IPS-NIHi11 (cell line): Measurements from ENCODE around the gene GTF3C2.
"Not testable (repeated sequence)": the region's sequence is repeated elsewhere in the genome, so short reads cannot be mapped to it uniquely, and the experiment has no call there.

ENCODE experiments used
- DNase-seq: peaks from one replicate; pipeline ENCODE4 v3.0.0; 2012; ENCODE audit warnings: mixed read lengths, low spot score

The GTF3C2 gene

GRCh38 chr2:27370816-27371620 lies 14.5 kb upstream of the GTF3C2 start:
- DNase-seq: peak; percentile 11

DNA sequence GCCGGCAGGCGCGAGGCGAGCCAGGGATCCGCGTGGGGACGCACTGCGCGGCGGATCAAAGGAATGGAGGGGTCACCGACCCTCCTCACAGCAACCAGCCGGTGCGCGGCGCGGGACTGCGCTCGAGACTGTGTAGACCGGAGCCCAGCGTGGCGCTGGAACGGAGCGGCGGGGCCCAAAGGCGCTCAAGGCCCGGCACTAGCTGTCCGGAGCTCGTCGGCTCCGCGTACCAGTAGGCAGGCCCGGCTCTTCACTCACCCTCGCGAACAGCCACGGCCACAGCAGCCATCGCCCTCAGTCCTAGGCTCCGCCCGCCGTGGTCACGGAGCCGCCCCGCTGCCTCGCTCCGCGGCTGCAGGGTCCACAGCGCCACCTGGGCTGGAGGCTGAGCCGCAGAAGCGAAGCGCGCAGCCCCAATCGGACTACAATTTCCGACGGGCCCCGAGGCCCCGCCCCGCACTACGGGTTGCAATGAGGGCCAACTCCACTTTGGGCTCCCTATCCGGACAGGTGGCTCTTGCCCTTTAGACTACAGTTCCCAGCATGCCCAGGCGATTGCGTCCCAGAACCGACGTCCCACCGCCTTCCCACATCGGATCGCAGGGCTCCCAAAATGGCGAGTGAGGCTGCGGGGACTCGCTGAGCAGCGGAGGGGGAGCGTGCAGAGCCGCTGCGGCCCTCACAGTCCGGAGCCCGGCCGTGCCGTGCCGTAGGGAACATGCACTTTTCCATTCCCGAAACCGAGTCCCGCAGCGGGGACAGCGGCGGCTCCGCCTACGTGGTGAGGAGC lies 13.7 kb upstream of the GTF3C2 start, which contains the start of the genes EIF2B4 and SNX17:
TSS of gene EIF2B4 (minus strand) at position 313 of the 790 bp plus-strand sequence. CDS start at position 289, 24 bp downstream.
TSS of gene SNX17 (plus strand) at position 591 of the 790 bp plus-strand sequence. CDS start at position 719, 128 bp downstream.
- peak; percentile 94 for DNase-seq

DNA sequence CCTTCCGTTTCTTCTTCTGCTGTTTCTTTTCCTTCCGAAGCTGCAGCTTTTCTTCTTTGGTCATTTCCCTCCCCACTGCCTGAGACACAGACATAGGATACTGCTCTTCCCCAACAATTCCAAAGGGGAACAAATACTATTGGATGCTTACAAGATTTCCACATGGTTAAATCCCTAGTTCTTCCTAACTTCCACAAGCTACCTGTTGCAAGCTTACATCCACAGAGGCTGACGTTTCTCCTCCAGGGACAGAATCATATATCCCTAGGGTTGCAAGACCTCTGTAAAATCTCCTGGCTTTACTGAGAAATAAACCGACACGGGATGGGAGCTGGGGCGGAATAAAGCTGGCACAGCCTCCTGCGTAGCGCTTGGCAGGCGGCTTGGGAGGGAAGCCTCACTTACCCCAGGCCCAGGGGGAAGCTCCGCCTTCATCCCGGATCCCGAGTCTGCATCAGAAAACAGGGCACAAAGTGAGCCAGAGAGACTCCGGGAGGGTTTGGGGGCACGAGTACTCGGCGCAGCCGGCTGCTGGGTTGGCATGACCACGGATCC lies 13.0 kb upstream of the GTF3C2 start:
- peak; percentile 85 for DNase-seq

GRCh38 chr2:27363933-27364332 lies 7.4 kb upstream of the GTF3C2 start:
- DNase-seq: no peak

DNA sequence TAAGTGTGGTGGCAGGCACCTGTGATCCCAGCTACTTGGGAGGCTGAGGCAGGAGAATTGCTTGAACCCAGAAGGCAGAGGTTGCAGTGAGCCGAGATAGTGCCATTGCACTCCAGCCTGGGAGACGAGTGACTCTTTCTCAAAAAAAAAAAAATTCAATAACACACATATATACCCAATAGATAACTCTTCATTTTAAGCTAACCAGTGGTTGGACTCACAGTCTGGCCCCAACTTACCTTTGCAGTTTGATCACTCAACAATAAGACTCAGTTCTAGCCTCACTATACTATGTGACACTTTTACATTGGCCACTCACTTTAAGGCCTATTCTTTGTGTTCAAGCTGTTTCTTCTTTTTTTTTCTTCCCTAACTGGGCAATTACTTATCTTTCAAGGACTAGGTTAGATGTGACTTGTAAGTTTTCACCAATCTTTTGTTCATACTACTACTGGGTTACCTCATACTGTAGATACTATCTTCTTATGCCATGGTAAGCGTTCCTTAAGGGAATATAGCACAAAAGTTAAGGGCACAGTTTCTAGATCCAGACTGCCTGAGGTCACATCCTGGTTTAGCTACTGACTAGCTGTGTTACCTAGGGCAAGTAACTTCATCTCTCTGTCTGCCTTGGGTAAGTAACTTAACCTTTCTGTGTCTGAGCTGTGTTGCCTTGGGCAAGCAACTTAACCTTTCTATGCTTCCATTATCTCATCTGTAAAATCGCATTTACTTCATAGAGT lies 6.3 kb upstream of the GTF3C2 start:
- no peak for DNase-seq

DNA sequence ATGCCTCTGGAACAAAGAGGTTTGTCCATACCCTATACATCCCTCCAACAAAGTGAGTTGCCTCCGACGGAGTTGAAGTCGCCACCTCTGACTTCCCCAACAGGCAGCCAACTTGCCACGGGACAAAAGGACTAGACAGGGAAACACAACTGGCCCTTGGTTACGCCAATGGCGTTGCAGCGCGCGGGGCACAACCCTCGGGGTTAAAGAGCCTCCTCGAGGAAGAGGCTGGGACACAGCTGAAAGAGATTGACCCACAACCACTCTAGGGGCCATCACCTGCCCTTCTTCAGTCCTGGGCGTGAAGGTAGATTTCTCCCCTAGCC lies 545 bp downstream of the GTF3C2 start:
- peak; percentile 55 for DNase-seq

DNA sequence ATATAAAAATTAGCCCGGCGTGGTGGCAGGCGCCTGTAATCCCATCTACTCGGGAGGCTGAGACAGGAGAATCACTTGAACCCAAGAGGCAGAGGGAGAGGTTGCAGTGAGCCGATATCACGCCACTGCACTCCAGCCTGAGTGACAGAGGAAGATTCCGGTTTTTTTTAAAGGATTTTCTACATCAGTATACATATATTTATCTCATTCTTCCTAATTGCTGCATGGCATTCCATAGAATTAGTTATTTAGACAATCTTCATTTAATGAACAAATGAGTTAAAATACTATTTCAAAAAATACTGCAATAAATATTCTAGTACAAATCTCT lies 2.0 kb downstream of the GTF3C2 start:
- no peak for DNase-seq

DNA sequence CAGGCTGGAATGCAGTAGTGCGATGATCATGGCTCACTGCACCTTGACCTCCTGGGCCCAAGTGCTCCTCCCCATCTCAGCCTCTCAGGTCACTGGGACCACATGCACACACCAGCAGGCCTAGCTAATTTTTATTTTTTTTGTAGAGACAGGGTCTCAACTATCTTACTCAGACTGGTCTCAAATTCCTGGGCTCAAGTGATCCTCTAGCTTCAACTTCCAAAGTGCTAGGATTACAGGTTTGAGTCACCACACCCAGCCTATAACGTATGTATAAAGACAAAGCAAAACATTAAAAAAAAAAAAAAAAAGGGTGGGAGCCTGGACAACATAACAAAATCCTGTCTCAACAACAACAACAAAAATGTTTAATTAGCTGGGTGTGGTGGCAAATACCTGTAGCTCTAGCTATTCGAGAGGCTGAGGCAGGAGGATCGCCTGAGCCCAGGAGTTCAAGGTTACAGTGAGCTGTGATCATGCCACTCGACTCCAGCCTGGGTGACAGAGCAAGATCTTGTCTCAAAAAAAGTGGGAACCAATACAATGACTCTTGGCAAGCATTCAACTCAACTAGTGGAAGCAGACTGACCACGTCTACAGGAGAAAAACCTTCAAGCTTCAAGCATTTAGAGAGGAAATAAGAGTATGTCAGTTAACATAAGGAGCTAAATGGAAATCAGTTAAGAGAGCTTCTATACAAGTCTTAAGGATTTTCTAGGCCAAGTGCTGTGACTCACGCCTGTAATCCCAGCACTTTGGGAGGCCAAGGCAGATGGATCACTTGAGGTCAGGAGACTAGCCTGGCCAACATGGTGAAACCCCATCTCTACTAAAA lies 2.6 kb downstream of the GTF3C2 start:
- DNase-seq: no peak

GRCh38 chr2:27353386-27353761 lies 3.2 kb downstream of the GTF3C2 start:
- not testable (repeated sequence) for DNase-seq

DNA sequence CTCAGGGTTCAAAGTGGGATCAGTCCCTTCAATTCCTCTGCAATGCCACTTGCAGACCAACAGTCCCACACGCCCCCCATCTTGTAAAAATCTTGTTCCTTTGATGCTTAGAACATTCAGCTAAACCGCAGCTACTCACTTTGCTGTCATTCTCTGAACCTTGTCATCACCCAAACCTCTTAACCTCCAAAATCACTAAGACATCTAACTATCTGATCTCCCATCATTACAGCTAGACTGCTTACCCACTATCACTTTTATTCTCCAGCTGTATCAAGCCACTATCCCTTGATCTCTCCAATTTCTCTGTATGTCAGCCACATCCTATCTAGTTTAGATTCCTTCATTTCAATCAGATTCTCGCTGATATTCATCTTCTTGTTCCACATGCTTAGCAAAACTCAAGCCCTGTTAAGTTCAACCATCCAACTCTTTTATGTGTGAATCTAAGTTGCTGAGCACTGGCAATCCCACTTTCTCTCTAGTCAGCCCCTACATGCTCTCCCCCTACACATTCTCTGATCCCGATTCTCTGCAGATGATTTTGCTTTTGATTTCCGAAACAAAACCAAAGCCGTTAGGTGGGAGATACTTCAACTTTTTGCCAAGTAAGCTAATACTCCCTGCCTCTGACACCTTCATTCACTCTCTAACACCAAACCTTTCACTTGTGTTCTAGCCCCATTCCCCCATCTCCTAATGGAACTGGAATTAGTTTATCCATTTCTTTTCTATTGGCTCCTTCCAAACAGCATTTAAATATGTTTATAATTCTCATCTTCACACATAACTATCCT lies 4.6 kb downstream of the GTF3C2 start:
- no peak for DNase-seq

- DNase-seq: no peak
Observed at GRCh38 chr2:27350106-27350693, 6.4 kb downstream of the GTF3C2 start.

GRCh38 chr2:27347641-27348040 lies 8.9 kb downstream of the GTF3C2 start:
- DNase-seq: no peak

DNA sequence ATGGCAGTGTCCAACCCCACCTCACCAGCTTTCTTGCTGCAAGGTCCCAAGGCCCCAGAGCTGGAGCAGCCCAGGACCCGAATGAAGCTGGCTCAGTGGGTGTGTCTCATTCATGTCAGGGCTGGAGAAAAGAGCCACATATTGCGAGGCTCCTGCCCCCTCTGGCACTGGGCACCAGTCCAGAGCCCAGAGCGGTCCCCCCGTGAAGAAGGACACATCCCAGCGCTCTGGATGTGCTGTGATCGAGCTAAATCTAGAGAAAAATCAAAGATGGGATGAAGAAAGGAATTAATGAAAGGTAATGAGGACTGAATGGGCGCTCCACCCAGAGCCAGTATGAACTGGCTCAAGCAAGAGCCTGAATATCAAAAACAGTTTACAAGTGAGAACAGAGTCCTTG lies 20.4 kb downstream of the GTF3C2 start:
- DNase-seq: no peak

DNA sequence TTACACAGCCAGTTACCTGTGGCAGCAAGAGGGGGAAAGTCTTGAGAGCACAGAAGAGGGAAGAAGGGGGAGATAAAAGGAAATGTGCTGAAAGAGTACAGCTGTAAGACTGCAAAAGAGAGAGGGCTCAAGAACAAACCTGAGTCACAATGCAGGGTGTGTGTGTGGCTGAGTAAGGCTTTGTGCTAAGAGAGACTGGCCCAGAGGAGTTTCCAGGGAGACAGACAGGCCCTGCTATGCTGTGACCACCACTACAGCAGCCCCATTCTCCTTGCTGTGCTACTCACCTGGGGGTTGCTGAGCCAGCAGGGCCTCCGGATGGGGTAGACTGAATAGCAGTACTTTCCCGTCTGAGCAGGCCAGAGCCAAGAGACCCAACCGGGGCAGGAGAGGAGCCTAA lies 21.3 kb downstream of the GTF3C2 start:
- DNase-seq: no peak

DNA sequence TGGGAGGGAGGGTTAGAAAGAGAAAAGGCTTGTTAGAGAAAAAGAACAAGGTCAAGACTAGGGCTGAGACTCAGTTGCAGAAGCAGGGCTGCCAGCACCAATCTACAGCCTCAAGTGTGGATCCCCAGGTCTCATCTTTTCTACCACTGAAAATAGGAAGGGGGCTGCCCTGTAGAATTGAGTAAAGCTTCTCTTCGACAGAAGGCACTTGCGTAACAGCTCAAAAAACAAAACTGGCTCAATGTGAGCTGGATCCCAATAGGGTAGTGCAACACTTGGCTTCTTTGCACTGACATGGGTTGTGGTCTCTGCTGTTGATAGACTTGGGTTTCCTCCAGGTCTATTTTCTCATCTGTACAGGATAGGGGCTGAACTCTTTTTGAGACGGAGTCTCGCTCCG lies 31.8 kb downstream of the GTF3C2 start:
- no peak for DNase-seq

GRCh38 chr2:27323596-27324285 lies 32.8 kb downstream of the GTF3C2 start:
- DNase-seq: peak; percentile 32

GRCh38 chr2:27322766-27323595 lies 33.6 kb downstream of the GTF3C2 start, which contains the start of gene MPV17:
TSS of gene MPV17 (minus strand) at chr2:27323097. CDS start at chr2:27322517, 580 bp downstream.
- DNase-seq: peak; percentile 98

- DNase-seq: no peak
Observed at GRCh38 chr2:27322301-27322765, 34.2 kb downstream of the GTF3C2 start.
